GM23248 (cell line): ENCODE measurements around the gene SLC5A1. TPM values are rescaled to one million over a fixed set of nuclear protein-coding genes. Genes with fewer than 3 reads are reported as not detected.
"Not testable (repeated sequence)": the region's sequence is repeated elsewhere in the genome, so short reads cannot be mapped to it uniquely, and the experiment has no call there.

Source experiments
- DNase-seq: peaks from one replicate; pipeline ENCODE4 v3.0.0-alpha.2; 2015
- H2AFZ ChIP-seq: fragments of 200-600 bp; sonication (generic); 2 replicates; pipeline ENCODE4 v1.6.1; 2016; ENCODE audit warnings: antibody characterized with exemption
- H3F3A ChIP-seq: fragments of 200-600 bp; sonication (generic); 2 replicates; pipeline ENCODE4 v1.6.1; 2016; ENCODE audit warnings: mild to moderate bottlenecking, antibody characterized with exemption, mixed run types; ENCODE audit not compliant: insufficient read depth
- H3K27ac ChIP-seq: fragments of 200-600 bp; sonication (generic); 2 replicates; pipeline ENCODE4 v1.5.1; 2016; ENCODE audit warnings: mild to moderate bottlenecking
- H3K27me3 ChIP-seq: fragments of 200-600 bp; sonication (generic); replicated peaks from 2 replicates; pipeline ENCODE4 v1.6.1; 2016; ENCODE audit warnings: mild to moderate bottlenecking; ENCODE audit not compliant: insufficient read depth
- H3K36me3 ChIP-seq: fragments of 200-600 bp; sonication (generic); 2 replicates; pipeline ENCODE4 v1.6.1; 2016; ENCODE audit warnings: low read depth, mild to moderate bottlenecking
- H3K4me1 ChIP-seq: fragments of 200-600 bp; sonication (generic); 2 replicates; pipeline ENCODE4 v1.6.1; 2016; ENCODE audit warnings: mild to moderate bottlenecking; ENCODE audit not compliant: insufficient read depth
- H3K4me2 ChIP-seq: fragments of 200-600 bp; sonication (generic); one replicate; pipeline ENCODE4 v1.6.1; 2016; ENCODE audit warnings: mild to moderate bottlenecking; ENCODE audit not compliant: unreplicated experiment
- H3K4me3 ChIP-seq: fragments of 200-600 bp; sonication (generic); 2 replicates; pipeline ENCODE4 v1.5.1; 2016; ENCODE audit warnings: mild to moderate bottlenecking
- H3K79me2 ChIP-seq: fragments of 200-600 bp; sonication (generic); 2 replicates; pipeline ENCODE4 v1.6.1; 2016; ENCODE audit warnings: mild to moderate bottlenecking; ENCODE audit not compliant: insufficient read depth
- H3K9ac ChIP-seq: fragments of 200-600 bp; sonication (generic); 2 replicates; pipeline ENCODE4 v1.6.1; 2016; ENCODE audit warnings: mild to moderate bottlenecking
- H3K9me2 ChIP-seq: fragments of 200-600 bp; sonication (generic); 2 replicates; pipeline ENCODE4 v1.6.1; 2016; ENCODE audit warnings: mixed run types, mild to moderate bottlenecking, moderate library complexity; ENCODE audit not compliant: insufficient read depth
- H3K9me3 ChIP-seq: fragments of 200-600 bp; sonication (generic); one replicate; pipeline ENCODE4 v1.6.1; 2017; ENCODE audit warnings: low read depth
- H4K20me1 ChIP-seq: fragments of 200-600 bp; sonication (generic); 2 replicates; pipeline ENCODE4 v1.6.0; 2016; ENCODE audit not compliant: insufficient read depth
- EZH2 ChIP-seq: fragments of 200-600 bp; sonication (generic); IDR thresholded peaks from 2 replicates; pipeline ENCODE4 v1.6.1; 2018; ENCODE audit warnings: antibody characterized with exemption, mild to moderate bottlenecking; ENCODE audit not compliant: insufficient read depth, poor library complexity, severe bottlenecking
- EZH2phosphoT487 ChIP-seq: fragments of 200-600 bp; sonication (generic); IDR thresholded peaks from 2 replicates; pipeline ENCODE4 v1.6.1; 2018; ENCODE audit warnings: antibody characterized with exemption, moderate library complexity, mild to moderate bottlenecking, low read depth; ENCODE audit not compliant: insufficient read depth
- WGBS, 2 experiments: methylation state at CpG; one replicate each; pipeline ENCODE4 v1.1.6; 2015 to 2017; ENCODE audit warnings: low lambda C conversion rate in 2 of 2, low coverage in 1 of 2; ENCODE audit errors: missing lambda C conversion rate in 2 of 2; 5-methylcytosine and 5-hydroxymethylcytosine counted together
- in situ Hi-C: fragments of 300-500 bp; cut with MboI; formaldehyde crosslinking; loops from 2 replicates; pipeline ENCODE4 v1.15.0; 2020
- polyA plus RNA-seq: library from polyadenylated mRNA; unstranded; fragments of >200 nt; fragmentation: Nextera tagmentation; extraction: Ambion mirVana; gene quantifications from 2 replicates; pipeline ENCODE4 v1.2.1, GENCODE V29; 2016
- total RNA-seq: library from RNA; depleted of rRNA; stranded (reverse); fragments of >200 nt; shearing (Covaris generic); gene quantifications from 2 replicates; pipeline ENCODE4 v1.2.3, GENCODE V29; 2014

The SLC5A1 gene
- total and polyA plus RNA-seq, 2 experiments from 2014 or later: not detected

DNA sequence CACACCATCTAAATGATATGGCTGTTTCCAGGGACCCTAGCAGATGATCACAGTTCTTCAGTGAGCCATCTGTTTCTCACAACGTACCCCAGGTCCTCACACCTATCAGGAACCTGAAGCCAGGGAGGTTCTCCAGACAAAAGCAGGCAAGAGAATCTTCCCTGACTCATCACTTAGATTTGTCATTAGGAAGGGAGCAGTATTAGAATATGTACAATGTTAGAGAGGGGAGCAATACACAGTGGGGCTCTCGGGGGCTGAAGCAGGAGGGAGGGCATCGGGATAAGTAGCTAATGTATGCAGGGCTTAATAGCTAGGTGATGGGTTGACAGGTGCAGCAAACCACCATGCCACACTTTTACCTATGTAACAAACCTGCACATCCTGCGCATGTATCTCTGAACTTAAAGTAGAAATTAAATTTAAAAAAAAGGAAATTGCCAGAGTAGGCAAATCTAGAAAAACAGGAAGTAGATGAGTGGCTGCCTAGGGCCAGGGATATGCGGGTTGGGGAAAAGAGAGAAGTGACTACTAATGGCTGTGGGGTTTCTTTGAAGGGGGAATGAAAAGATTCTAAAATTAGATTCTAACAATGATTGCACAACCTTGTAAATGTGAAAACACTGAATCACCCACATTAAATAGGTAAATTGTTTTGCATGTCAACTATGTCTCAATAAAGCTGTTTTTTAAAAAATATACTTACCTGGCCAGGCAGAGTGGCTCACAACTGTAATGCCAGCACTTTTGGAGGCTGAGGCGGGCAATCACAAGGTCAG lies 101.6 kb downstream of the SLC5A1 start:
- H3K27ac ChIP-seq: no peak overlapping the region
- H3K4me3 ChIP-seq: no peak overlapping the region
- no peaks in the 10 kb centered on the region for H3K4me1 ChIP-seq
- no peak overlapping the region for H2AFZ ChIP-seq
- no peaks in the 10 kb centered on the region for H3K79me2 ChIP-seq
- no peak for DNase-seq
- H3K9me3 ChIP-seq: no peaks in the 10 kb centered on the region
- H3K27me3 ChIP-seq: 0 out of 2 replicates have a peak, but pooled peaks cover 1% of the 10 kb centered on the region
- no peaks in the 10 kb centered on the region for H3F3A ChIP-seq
- no peak overlapping the region for H3K9ac ChIP-seq
- no peak overlapping the region for H3K4me2 ChIP-seq
- WGBS, 2 experiments: 51 to 55% methylated on average over 6 of the region's 6 CpGs
- H3K9me2 ChIP-seq: no peaks in the 10 kb centered on the region
- in situ Hi-C loops: no loop called here
- no peaks in the 10 kb centered on the region for H3K36me3 ChIP-seq
- no peak for TF ChIP-seq EZH2
- TF ChIP-seq EZH2phosphoT487: no peak
- H4K20me1 ChIP-seq: no peaks in the 10 kb centered on the region

DNA sequence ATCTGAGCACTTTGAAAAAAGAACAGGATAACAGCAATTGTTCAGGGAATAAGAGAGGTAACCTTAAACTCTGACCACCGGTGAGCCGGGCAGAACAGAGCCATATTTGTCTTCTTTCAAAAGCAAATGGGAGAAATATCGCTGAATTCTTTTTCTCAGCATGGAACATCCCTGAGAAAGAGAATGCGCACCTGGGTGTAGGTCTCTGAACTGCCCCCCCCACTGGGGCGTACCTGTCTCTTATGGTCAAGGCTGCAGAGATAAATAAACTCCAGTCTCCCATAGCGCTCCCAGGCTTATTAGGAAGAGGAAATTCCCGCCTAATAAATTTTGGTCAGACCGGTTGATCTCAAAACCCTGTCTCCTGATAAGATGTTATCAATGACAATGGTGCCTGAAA lies 104.1 kb downstream of the SLC5A1 start:
- H3K9me2 ChIP-seq, DNase-seq, H3K4me2 ChIP-seq, H2AFZ ChIP-seq, H3K27me3 ChIP-seq, H3K9ac ChIP-seq, H3K9me3 ChIP-seq, H3K36me3 ChIP-seq, H4K20me1 ChIP-seq, H3K4me1 ChIP-seq, in situ Hi-C loops, H3F3A ChIP-seq, H3K4me3 ChIP-seq, H3K79me2 ChIP-seq, H3K27ac ChIP-seq: not testable (repeated sequence)
- 70 to 72% methylated on average over 8 of the region's 8 CpGs for WGBS, 2 experiments

DNA sequence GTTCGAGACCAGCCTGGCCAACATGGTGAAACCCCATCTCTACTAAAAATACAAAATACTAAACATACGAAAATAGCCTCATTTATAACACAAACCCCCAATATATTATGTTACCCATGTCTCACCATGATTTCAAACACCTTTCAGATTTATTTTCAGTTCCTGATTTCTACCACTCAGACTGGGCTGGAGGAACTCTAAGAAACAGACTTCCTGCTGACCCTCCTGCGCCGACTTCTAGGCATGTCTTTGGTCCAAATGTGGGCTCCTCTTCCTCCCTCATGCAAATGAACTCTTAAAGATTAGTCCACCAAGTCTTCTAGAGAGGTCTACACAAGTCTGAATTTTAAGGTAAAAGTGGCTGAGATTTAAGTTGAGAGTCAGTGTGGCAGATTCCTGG lies 105.3 kb downstream of the SLC5A1 start:
- WGBS, 2 experiments: 73 to 87% methylated on average over 3 to 4 of the region's 4 CpGs
- H3K4me2 ChIP-seq, H3K9ac ChIP-seq, H3K79me2 ChIP-seq, H3K27me3 ChIP-seq, H3K36me3 ChIP-seq, H3F3A ChIP-seq, H3K4me1 ChIP-seq, H3K27ac ChIP-seq, H4K20me1 ChIP-seq, H2AFZ ChIP-seq, DNase-seq, in situ Hi-C loops, H3K9me2 ChIP-seq, H3K4me3 ChIP-seq, H3K9me3 ChIP-seq: not testable (repeated sequence)

DNA sequence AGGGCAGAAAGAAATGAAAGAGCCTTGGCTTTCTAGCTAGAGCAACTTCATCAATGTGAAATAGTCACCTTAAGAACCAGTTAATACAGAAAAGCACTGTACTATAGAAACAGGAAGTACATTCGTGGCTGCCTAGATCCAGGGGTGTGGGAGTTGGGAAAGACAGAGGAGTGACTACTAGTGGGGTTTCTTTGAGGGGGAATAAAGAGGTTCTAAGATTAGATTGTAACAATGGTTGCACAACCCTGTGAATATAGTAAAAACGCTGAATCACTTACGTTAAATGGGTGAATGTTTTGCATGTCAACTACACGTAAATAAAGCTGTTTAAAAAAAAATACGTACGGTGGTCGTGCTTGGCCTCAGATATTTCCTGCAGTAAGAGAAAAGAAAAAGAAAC lies 107.6 kb downstream of the SLC5A1 start:
- H3K9ac ChIP-seq, H3K4me3 ChIP-seq, H3K36me3 ChIP-seq, H2AFZ ChIP-seq, H3K27me3 ChIP-seq, H3K9me2 ChIP-seq, H3K4me1 ChIP-seq, DNase-seq, H3K4me2 ChIP-seq, H3K9me3 ChIP-seq, H4K20me1 ChIP-seq, H3F3A ChIP-seq, H3K79me2 ChIP-seq, in situ Hi-C loops, H3K27ac ChIP-seq: not testable (repeated sequence)
- 61 to 68% methylated on average over 7 of the region's 7 CpGs for WGBS, 2 experiments

DNA sequence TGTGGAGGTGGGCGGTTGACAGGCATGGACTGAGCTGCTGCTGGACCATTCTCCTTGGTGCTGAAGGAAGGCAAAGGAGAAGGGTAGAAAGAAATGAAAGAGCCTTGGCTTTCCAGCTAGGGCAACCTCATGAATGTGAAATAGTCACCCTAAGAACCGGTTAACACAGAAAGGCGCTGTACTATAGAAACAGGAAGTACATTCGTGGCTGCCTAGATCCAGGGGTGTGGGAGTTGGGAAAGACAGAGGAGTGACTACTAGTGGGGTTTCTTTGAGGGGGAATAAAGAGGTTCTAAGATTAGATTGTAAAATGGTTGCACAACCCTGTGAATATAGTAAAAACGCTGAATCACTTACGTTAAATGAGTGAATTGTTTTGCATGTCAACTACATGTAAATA lies 108.6 kb downstream of the SLC5A1 start:
- H3K27ac ChIP-seq, H3K9me2 ChIP-seq, H3K4me1 ChIP-seq, H3K79me2 ChIP-seq, H4K20me1 ChIP-seq, H3K36me3 ChIP-seq, DNase-seq, H3K9ac ChIP-seq, in situ Hi-C loops, H2AFZ ChIP-seq, H3K4me3 ChIP-seq, H3F3A ChIP-seq, H3K27me3 ChIP-seq, H3K4me2 ChIP-seq, H3K9me3 ChIP-seq: not testable (repeated sequence)
- WGBS, 2 experiments: 56 to 60% methylated on average over 6 of the region's 6 CpGs

DNA sequence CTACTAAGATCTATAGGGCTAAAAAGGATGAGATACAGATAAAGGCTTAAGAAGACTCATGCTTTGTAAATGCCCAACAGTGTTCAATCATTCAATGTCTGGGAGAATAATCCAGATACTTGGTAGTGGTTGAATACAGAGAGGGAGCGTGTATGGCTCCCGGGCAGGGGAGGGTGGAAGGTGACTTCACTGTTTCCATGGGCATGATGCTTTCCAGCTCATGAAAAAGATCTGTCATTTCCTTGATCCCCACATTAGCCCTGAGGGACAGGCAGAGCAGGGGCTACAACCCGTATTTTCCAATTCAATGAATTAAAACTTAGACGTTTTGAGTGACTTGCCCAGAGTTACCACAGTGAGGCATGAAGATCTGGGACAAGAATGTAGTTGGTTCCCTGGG lies 111.7 kb downstream of the SLC5A1 start:
- 14 to 26% methylated on average over 4 of the region's 4 CpGs for WGBS, 2 experiments
- not testable (repeated sequence) for H3K4me2 ChIP-seq

DNA sequence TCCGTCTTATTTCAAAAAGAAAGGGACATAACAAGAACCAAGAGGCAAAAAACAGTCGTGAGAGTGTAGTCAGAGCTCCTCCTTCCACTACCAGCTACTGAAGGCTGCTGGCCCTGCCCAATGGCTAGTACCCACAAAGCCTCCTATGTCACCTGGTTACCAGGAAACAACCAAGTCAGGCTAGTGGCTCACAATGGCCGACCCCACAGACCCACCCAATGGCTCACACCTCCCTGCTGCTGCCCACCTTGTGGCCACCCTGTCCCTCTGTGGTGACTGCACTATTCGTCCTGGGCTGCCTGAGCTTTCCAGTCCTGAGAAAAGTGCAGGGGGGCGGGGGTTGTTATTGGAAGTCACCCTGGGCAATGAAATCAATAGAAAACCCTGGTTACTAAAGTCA lies 114.6 kb downstream of the SLC5A1 start:
- H3K9ac ChIP-seq, H3F3A ChIP-seq, H3K4me2 ChIP-seq, H3K9me3 ChIP-seq, H3K27ac ChIP-seq, in situ Hi-C loops, H2AFZ ChIP-seq, H3K79me2 ChIP-seq, H3K4me3 ChIP-seq, H3K4me1 ChIP-seq, DNase-seq, H3K36me3 ChIP-seq, H3K9me2 ChIP-seq, H4K20me1 ChIP-seq, H3K27me3 ChIP-seq: not testable (repeated sequence)
- WGBS, 2 experiments: 14 to 18% methylated on average over 5 of the region's 5 CpGs

More for the DNA sequence above, 111.7 kb downstream of the SLC5A1 start:
- in situ Hi-C loops, H4K20me1 ChIP-seq, H3K4me1 ChIP-seq, H3K27ac ChIP-seq, H2AFZ ChIP-seq, H3K36me3 ChIP-seq, DNase-seq, H3K79me2 ChIP-seq, H3K4me3 ChIP-seq, H3K9ac ChIP-seq, H3F3A ChIP-seq, H3K27me3 ChIP-seq, H3K9me3 ChIP-seq, H3K9me2 ChIP-seq: not testable (repeated sequence)
